Stomach (tissue), 9 donors: ENCODE measurements around the gene SDSL. TPM values are rescaled to one million over a fixed set of nuclear protein-coding genes. Genes with fewer than 3 reads are reported as not detected.

Source experiments
- DNase-seq, 2 donors: peaks; one replicate each; pipeline versions ENCODE4 v3.0.0 to v3.0.0-alpha.2; 2013 to 2019
- H3K27ac ChIP-seq, 5 donors: fragments of 200-600 bp in 4 of 5; sonication (generic) in 4 of 5; one replicate each; pipeline ENCODE4 v1.5.1; 2013 to 2019; ENCODE audit warnings: mild to moderate bottlenecking in 1 of 5, moderate library complexity in 1 of 5
- H3K27me3 ChIP-seq, 3 donors: fragments of 200-600 bp; sonication (generic); one replicate each; pipeline ENCODE4 v1.5.1; 2017 to 2019; ENCODE audit warnings: mixed run types in 1 of 3
- H3K36me3 ChIP-seq, 4 donors: fragments of 200-600 bp; sonication (generic); 1 replicate in 3 of 4; 2 replicates in 1 of 4; pipeline ENCODE4 v1.5.1; 2016 to 2019
- H3K4me1 ChIP-seq, 4 donors: fragments of 200-600 bp; sonication (generic); one replicate each; pipeline ENCODE4 v1.5.1; 2016 to 2019
- H3K4me3 ChIP-seq, 4 donors: fragments of 200-600 bp; sonication (generic) in 3 of 4; one replicate each; pipeline ENCODE4 v1.5.1; 2016 to 2019; ENCODE audit warnings: mild to moderate bottlenecking in 1 of 4
- H3K9me3 ChIP-seq, 4 donors: fragments of 200-600 bp; sonication (generic); one replicate each; pipeline ENCODE4 v1.5.1; 2016 to 2019
- EP300 ChIP-seq: sonication (generic); formaldehyde crosslinking; IDR thresholded peaks from one replicate; pipeline ENCODE4 v1.6.1; 2017; ENCODE audit warnings: antibody characterized with exemption
- POLR2A ChIP-seq, 4 donors: fragments of 450-650 bp; IDR thresholded peaks; one replicate each; pipeline ENCODE4 v1.6.1; 2016; ENCODE audit warnings: antibody characterized with exemption in 4 of 4, control low read depth in 2 of 4, mild to moderate bottlenecking in 1 of 4, moderate library complexity in 1 of 4
- POLR2AphosphoS5 ChIP-seq, 3 donors: sonication (generic); formaldehyde crosslinking; IDR thresholded peaks; one replicate each; pipeline ENCODE4 v1.6.1; 2016; ENCODE audit warnings: antibody characterized with exemption in 3 of 3
- WGBS, 5 donors: extraction: QIAGEN DNeasy Blood & Tissue Kit in 3 of 5; methylation state at CpG; one replicate each; pipeline versions ENCODE4 v1.1.5 to v1.1.7; 2013 to 2018; 5-methylcytosine and 5-hydroxymethylcytosine counted together
- intact Hi-C: fragments of 100-400 bp; cut with DNase I; formaldehyde crosslinking; loops from one replicate; pipeline ENCODE4 v1.15.1; 2023; ENCODE audit warnings: low total_unique reads
- polyA plus RNA-seq, 3 donors: library from polyadenylated mRNA; stranded (reverse); fragments of 200-250 nt; gene quantifications; one replicate each; pipeline ENCODE4 v1.2.3, GENCODE V29; 2013
- total RNA-seq, 5 donors: library from RNA; depleted of rRNA; stranded (reverse); fragments of >200 nt; gene quantifications; one replicate each; pipeline versions ENCODE4 v1.1.0 to v1.2.3, GENCODE V29; 2014 to 2016
- TF ChIP-seq, protein P1 (sequence below), 7 experiments: fragments of 450-650 bp in 4 of 7; fragments of 200-600 bp in 3 of 7; sonication (generic) in 3 of 7; IDR thresholded peaks; one replicate each; pipeline ENCODE4 v1.5.1; 2016 to 2019; ENCODE audit warnings: antibody characterized with exemption in 7 of 7, control low read depth in 2 of 7, mild to moderate bottlenecking in 1 of 7
- donor health status: healthy with polysubstance abuse.
- donor health status: Bipolar disorder and iron deficiency.
- donor health status: healthy.

Gene SDSL
- total and polyA plus RNA-seq, 8 donors: 5.9 to 27.2 (median 15.1) TPM; not detected in 2

DNA sequence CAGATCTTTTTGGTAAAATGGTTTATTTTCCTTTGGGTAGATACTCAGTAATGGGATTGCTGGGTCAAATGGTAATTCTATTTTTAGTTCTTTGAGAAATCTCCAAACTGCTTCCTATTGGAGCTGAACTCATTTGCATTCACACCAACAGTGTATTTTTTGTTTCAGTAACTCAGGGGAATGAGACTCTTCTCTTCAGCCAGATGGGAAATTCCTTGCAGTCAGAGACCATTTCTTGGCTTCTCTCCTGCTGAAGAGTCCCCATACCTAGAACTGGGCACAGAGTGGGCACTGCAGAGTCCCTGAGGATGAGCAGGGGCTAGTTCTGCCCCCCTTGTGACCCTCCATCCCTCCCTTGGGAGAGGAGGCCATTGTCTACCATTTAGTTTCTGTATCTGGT lies 10.8 kb downstream of the SDSL start:
- no peak for DNase-seq
- Histone ChIP-seq H3K36me3 (no peaks in the 10 kb centered on the region), H3K9me3 (no peaks in the 10 kb centered on the region), H3K27me3 (peaks cover 0 to 17% (median 0%) of the 10 kb centered on the region in 3 donors), H3K27ac (no peak overlapping the region), H3K4me3 (no peak overlapping the region), H3K4me1 (no peaks in the 10 kb centered on the region)
- no peak for TF ChIP-seq POLR2A (IDR thresholded peaks at IDR 0.05)
- TF ChIP-seq EP300: no peak
- no peak for TF ChIP-seq POLR2AphosphoS5 (IDR thresholded peaks at IDR 0.05)
- TF ChIP-seq, protein P1, sequence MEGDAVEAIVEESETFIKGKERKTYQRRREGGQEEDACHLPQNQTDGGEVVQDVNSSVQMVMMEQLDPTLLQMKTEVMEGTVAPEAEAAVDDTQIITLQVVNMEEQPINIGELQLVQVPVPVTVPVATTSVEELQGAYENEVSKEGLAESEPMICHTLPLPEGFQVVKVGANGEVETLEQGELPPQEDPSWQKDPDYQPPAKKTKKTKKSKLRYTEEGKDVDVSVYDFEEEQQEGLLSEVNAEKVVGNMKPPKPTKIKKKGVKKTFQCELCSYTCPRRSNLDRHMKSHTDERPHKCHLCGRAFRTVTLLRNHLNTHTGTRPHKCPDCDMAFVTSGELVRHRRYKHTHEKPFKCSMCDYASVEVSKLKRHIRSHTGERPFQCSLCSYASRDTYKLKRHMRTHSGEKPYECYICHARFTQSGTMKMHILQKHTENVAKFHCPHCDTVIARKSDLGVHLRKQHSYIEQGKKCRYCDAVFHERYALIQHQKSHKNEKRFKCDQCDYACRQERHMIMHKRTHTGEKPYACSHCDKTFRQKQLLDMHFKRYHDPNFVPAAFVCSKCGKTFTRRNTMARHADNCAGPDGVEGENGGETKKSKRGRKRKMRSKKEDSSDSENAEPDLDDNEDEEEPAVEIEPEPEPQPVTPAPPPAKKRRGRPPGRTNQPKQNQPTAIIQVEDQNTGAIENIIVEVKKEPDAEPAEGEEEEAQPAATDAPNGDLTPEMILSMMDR (IDR thresholded peaks at IDR 0.05): no peak
- intact Hi-C loops: no loop called here

GRCh38 chr12:113435367-113435766 lies 13.2 kb downstream of the SDSL start:
- no peak overlapping the region for H3K4me3 ChIP-seq
- WGBS, 5 donors: 76 to 91% (median 85%) methylated on average over 2 to 5 of the region's 5 CpGs
- intact Hi-C loops: no loop called here

DNA sequence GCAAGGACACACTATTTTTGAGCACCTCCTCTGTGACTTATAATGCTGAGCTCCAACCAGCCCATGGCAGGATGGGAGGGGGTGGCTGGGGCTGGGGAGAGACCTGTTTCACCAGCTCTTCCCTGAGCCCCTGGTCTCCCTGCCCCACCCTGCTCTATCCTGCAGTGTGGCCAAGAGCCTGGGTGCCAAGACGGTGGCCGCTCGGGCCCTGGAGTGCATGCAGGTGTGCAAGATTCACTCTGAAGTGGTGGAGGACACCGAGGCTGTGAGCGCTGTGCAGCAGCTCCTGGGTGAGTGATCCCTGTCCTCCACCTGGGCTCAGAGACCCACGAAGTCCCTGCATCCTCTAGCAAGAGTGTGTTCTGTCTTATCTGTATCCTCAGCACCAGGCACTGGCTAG lies 14.4 kb downstream of the SDSL start:
- intact Hi-C loops: no loop called here
- H3K36me3 ChIP-seq: no peaks in the 10 kb centered on the region
- no peak for TF ChIP-seq EP300
- TF ChIP-seq, protein P1 (IDR thresholded peaks at IDR 0.05): no peak
- no peak for TF ChIP-seq POLR2AphosphoS5 (IDR thresholded peaks at IDR 0.05)
- TF ChIP-seq POLR2A (IDR thresholded peaks at IDR 0.05): no peak
- no peak for DNase-seq
- peaks cover 0 to 27% (median 11%) of the 10 kb centered on the region in 3 donors for H3K27me3 ChIP-seq
- no peaks in the 10 kb centered on the region for H3K4me1 ChIP-seq
- H3K4me3 ChIP-seq: no peak overlapping the region
- no peaks in the 10 kb centered on the region for H3K9me3 ChIP-seq
- WGBS, 5 donors: 79 to 92% (median 83%) methylated on average over 6 of the region's 6 CpGs; no CpG with 5 or more reads in 1 of the 5 donors
- no peak overlapping the region for H3K27ac ChIP-seq

More at GRCh38 chr12:113435367-113435766, 13.2 kb downstream of the SDSL start:
- peaks cover 0 to 15% (median 6%) of the 10 kb centered on the region in 3 donors for H3K27me3 ChIP-seq
- H3K36me3 ChIP-seq: no peaks in the 10 kb centered on the region
- no peak for TF ChIP-seq POLR2AphosphoS5 (IDR thresholded peaks at IDR 0.05)
- TF ChIP-seq EP300: no peak
- DNase-seq: no peak
- no peak overlapping the region for H3K27ac ChIP-seq
- no peaks in the 10 kb centered on the region for H3K4me1 ChIP-seq
- no peaks in the 10 kb centered on the region for H3K9me3 ChIP-seq

DNA sequence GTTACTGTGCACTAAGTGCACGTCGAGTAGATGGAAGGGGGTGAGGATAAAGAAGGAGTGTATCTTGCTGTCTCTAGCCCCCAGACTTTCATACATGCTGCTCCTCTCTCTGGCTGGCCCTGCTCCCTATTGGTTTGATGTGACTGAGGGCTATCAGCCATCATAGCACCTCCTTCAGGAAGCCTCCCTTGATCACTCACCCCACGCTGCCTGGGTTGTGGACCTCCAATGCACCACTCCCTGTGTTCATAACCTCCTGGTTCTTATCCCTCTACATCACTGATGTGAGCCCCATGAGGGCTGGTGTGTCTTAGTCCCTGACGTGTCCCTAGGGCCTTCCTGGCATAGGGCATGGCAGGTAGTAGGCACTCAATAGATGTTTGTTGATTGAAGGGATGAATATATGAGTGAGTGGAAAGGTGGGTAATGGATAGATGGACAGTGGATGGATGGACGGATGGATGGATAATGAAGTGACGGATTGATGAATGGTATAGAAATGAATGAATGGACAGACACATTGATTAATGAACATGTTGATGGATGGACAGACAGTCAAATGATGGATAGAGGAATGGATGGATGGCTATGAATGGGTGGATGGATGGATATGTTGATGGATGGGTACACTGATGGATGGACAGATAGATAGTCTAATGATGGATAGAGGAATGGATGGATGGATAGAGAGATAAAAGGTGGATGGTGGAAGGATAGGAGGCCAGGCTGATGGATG lies 15.0 kb downstream of the SDSL start:
- Histone ChIP-seq H3K4me1 (no peaks in the 10 kb centered on the region), H3K36me3 (no peaks in the 10 kb centered on the region), H3K27me3 (peaks cover 0 to 32% (median 11%) of the 10 kb centered on the region in 3 donors), H3K4me3 (no peak overlapping the region), H3K27ac (no peak overlapping the region), H3K9me3 (no peaks in the 10 kb centered on the region)
- no peak for DNase-seq
- intact Hi-C loops: no loop called here
- WGBS, 5 donors: 77 to 89% (median 86%) methylated on average over 6 of the region's 6 CpGs
- TF ChIP-seq POLR2A (IDR thresholded peaks at IDR 0.05) (no peak), POLR2AphosphoS5 (IDR thresholded peaks at IDR 0.05) (no peak), EP300 (no peak)
- TF ChIP-seq, protein P1 (IDR thresholded peaks at IDR 0.05): no peak

- Histone ChIP-seq H3K27me3 (peaks cover 0 to 37% (median 11%) of the 10 kb centered on the region in 3 donors), H3K36me3 (no peaks in the 10 kb centered on the region), H3K4me1 (no peaks in the 10 kb centered on the region), H3K9me3 (no peaks in the 10 kb centered on the region), H3K4me3 (no peak overlapping the region), H3K27ac (no peak overlapping the region)
- 59 to 70% (median 65%) methylated on average over 6 to 9 of the region's 9 CpGs for WGBS, 5 donors
- DNase-seq: no peak
- intact Hi-C loops: no loop called here
- TF ChIP-seq POLR2AphosphoS5 (IDR thresholded peaks at IDR 0.05) (no peak), POLR2A (IDR thresholded peaks at IDR 0.05) (no peak), EP300 (no peak)
- TF ChIP-seq, protein P1 (IDR thresholded peaks at IDR 0.05): no peak
Observed at GRCh38 chr12:113437729-113438100, 15.5 kb downstream of the SDSL start.
